H1 (cell line): ENCODE results near the gene ZNF592.

Experiments
- CHD2 ChIP-seq: IDR thresholded peaks from 2 replicates; pipeline ENCODE4 v1.6.1; 2012; ENCODE audit warnings: low read length, improper control_type of control experiment
- CTCF ChIP-seq, 3 experiments: IDR thresholded peaks; 1 replicate in 2 of 3; 2 replicates in 1 of 3; pipeline versions ENCODE4 v1.5.1 to v1.6.1; 2011; ENCODE audit warnings: low read length in 3 of 3, mild to moderate bottlenecking in 3 of 3, inconsistent platforms in 2 of 3, low read depth in 1 of 3, moderate library complexity in 1 of 3; ENCODE audit not compliant: insufficient read depth in 1 of 3; ENCODE audit errors: control extremely low read depth in 1 of 3
- EZH2 ChIP-seq: fragments of 200-600 bp; sonication (generic); IDR thresholded peaks from 2 replicates; pipeline ENCODE4 v1.7.1; 2012; ENCODE audit warnings: low read depth, mild to moderate bottlenecking, moderate library complexity, low read length, inconsistent platforms; ENCODE audit not compliant: severe bottlenecking
- JUN ChIP-seq: IDR thresholded peaks from 2 replicates; pipeline ENCODE4 v1.6.1; 2011; ENCODE audit warnings: low read depth, mild to moderate bottlenecking, improper control_type of control experiment, low read length
- POLR2A ChIP-seq, 2 experiments: IDR thresholded peaks; 1 replicate in 1 of 2; 2 replicates in 1 of 2; pipeline ENCODE4 v1.6.1; 2011; ENCODE audit warnings: low read depth in 2 of 2, low read length in 2 of 2, mild to moderate bottlenecking in 2 of 2; ENCODE audit errors: control extremely low read depth in 1 of 2
- POLR2AphosphoS5 ChIP-seq: IDR thresholded peaks from 2 replicates; pipeline ENCODE4 v1.6.1; 2011; ENCODE audit warnings: low read depth, low read length
- SIX5 ChIP-seq: IDR thresholded peaks from 2 replicates; pipeline ENCODE4 v1.6.1; 2011; ENCODE audit warnings: mild to moderate bottlenecking, low read depth, low read length
- YY1 ChIP-seq: IDR thresholded peaks from 2 replicates; pipeline ENCODE4 v1.6.1; 2011; ENCODE audit warnings: low read depth, mild to moderate bottlenecking, low read length

GRCh38 chr15:84714821-84715220 is 33.6 kb upstream of the ZNF592 start:
- TF ChIP-seq JUN (no peak), POLR2A (IDR thresholded peaks at IDR 0.05; ENCODE audit: control extremely low read depth in 1 of 2, low read depth in 2 of 2, low read length in 2 of 2) (no peak), YY1 (no peak), CTCF (IDR thresholded peaks at IDR 0.05; ENCODE audit: control extremely low read depth in 1 of 3, insufficient read depth in 1 of 3, low read depth in 1 of 3, low read length in 3 of 3) (no peak), EZH2 (no peak), POLR2AphosphoS5 (no peak), SIX5 (no peak), CHD2 (no peak)
